ENCODE measurements around the gene LCN15. TPM values are rescaled to one million over a fixed set of nuclear protein-coding genes. Genes with fewer than 3 reads are reported as not detected.
"Not testable (repeated sequence)": the region's sequence is repeated elsewhere in the genome, so short reads cannot be mapped to it uniquely, and the experiment has no call there.

LCN15 gene
- total and polyA plus RNA-seq, 4 donors = 0.88 TPM; not detected in 3

DNA sequence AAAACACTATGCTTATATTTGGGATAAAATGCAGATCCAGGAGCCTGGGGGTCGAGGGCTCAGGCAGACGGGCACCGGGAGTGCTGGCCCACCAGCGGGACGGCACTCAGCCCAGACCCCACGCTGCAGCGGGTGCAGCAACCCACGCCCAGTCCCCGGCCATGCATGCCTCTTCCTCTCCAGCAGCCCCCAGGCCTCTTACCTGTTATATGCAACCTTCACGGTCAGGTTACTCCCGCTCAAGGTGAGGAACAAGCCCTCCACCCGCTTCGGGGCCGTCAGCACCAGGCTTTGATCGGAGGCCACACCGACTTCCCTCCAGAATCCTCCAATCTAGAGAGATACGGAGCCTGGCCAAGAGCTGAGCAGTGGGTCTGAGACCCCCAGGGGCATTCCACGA is 7.5 kb downstream of the LCN15 start:
- no peaks in the 10 kb centered on the region for H3K27me3 ChIP-seq (ENCODE audit: control insufficient read depth in 1 of 2, insufficient read depth in 2 of 2, low read length in 1 of 2)
- no peak overlapping the region for H3K27ac ChIP-seq (ENCODE audit: low read depth in 1 of 2, low read length in 2 of 2)
- H3K36me3 ChIP-seq (ENCODE audit: control insufficient read depth in 1 of 2, insufficient read depth in 2 of 2, low read length in 1 of 2) = no peaks in the 10 kb centered on the region
- intact Hi-C loops (cut with DNase I) = no loop called here
- H3K9me3 ChIP-seq (ENCODE audit: control insufficient read depth, low read length) = peaks cover 2% of the 10 kb centered on the region
- ATAC-seq (ENCODE audit: low FRiP score) (no peak), DNase-seq (no peak)
- H3K4me3 ChIP-seq (ENCODE audit: low read length in 2 of 2) = no peak overlapping the region
- H3K4me1 ChIP-seq (ENCODE audit: control insufficient read depth in 1 of 2, insufficient read depth in 2 of 2, low read length in 2 of 2) = no peaks in the 10 kb centered on the region
- 94 to 95% methylated on average over 18 of the region's 18 CpGs for WGBS, 2 donors

DNA sequence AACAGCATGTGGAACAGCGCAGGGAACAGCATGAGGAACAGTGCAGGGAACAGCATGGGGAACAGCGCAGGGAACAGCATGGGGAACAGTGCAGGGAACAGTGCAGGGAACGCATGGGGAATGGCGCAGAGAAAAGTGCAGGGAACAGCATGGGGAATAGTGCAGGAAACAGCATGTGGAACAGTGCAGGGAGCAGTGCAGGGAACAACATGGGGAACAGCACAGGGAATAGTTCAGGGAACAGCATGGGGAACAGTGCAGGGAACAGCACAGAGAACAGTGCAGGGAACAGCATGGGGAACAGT is 8.2 kb downstream of the LCN15 start:
- WGBS, 2 donors = 95 to 99% methylated on average over 4 of the region's 4 CpGs
- Histone ChIP-seq H3K4me3 (ENCODE audit: low read length in 2 of 2) (no peak overlapping the region), H3K27ac (ENCODE audit: low read depth in 1 of 2, low read length in 2 of 2) (no peak overlapping the region), H3K4me1 (ENCODE audit: control insufficient read depth in 1 of 2, insufficient read depth in 2 of 2, low read length in 2 of 2) (no peaks in the 10 kb centered on the region), H3K36me3 (ENCODE audit: control insufficient read depth in 1 of 2, insufficient read depth in 2 of 2, low read length in 1 of 2) (no peaks in the 10 kb centered on the region), H3K27me3 (ENCODE audit: control insufficient read depth in 1 of 2, insufficient read depth in 2 of 2, low read length in 1 of 2) (no peaks in the 10 kb centered on the region), H3K9me3 (ENCODE audit: control insufficient read depth, low read length) (peaks cover 2% of the 10 kb centered on the region)
- intact Hi-C loops (cut with DNase I) = no loop called here
- DNase-seq (no peak), ATAC-seq (ENCODE audit: low FRiP score) (no peak)

DNA sequence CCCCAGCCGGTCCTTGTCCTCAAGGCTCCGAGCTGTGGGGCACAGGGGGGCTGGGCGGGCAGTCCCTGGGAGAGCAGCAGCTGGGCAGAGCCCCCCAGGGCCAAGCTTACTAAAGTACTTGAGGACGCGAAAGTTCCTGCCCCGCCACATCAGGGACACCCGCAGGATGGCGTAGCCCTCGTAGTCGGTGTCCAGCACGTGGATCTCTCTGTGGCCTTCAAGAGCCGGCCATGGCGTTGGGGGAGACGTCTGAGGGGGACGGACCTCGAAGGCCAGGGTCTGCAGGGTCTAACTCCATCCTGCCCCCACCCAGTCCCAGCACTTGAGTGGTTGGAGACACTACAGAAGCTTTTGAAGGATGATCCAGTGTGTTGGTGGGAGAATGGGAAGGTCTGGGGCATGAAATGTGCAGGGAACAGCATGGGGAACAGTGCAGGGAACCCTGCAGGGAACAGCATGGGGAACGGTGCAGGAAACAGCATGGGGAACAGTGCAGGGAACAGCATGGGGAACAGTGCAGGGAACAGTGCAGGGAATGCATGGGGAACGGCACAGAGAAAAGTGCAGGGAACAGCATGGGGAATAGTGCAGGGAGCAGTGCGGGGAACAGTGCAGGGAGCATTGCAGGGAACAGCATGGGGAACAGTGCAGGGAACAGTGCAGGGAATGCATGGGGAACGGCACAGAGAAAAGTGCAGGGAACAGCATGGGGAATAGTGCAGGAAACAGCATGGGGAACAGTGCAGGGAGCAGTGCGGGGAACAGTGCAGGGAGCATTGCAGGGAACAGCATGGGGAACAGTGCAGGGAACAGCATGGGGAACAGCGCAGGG is 8.8 kb downstream of the LCN15 start:
- DNase-seq; H3K27me3 ChIP-seq (ENCODE audit: control insufficient read depth in 1 of 2, insufficient read depth in 2 of 2, low read length in 1 of 2); ATAC-seq (ENCODE audit: low FRiP score); H3K36me3 ChIP-seq (ENCODE audit: control insufficient read depth in 1 of 2, insufficient read depth in 2 of 2, low read length in 1 of 2); H3K4me3 ChIP-seq (ENCODE audit: low read length in 2 of 2); H3K9me3 ChIP-seq (ENCODE audit: control insufficient read depth, low read length); H3K27ac ChIP-seq (ENCODE audit: low read depth in 1 of 2, low read length in 2 of 2); H3K4me1 ChIP-seq (ENCODE audit: control insufficient read depth in 1 of 2, insufficient read depth in 2 of 2, low read length in 2 of 2); intact Hi-C loops (cut with DNase I): not testable (repeated sequence)
- WGBS, 2 donors = 88 to 89% methylated on average over 22 of the region's 22 CpGs

DNA sequence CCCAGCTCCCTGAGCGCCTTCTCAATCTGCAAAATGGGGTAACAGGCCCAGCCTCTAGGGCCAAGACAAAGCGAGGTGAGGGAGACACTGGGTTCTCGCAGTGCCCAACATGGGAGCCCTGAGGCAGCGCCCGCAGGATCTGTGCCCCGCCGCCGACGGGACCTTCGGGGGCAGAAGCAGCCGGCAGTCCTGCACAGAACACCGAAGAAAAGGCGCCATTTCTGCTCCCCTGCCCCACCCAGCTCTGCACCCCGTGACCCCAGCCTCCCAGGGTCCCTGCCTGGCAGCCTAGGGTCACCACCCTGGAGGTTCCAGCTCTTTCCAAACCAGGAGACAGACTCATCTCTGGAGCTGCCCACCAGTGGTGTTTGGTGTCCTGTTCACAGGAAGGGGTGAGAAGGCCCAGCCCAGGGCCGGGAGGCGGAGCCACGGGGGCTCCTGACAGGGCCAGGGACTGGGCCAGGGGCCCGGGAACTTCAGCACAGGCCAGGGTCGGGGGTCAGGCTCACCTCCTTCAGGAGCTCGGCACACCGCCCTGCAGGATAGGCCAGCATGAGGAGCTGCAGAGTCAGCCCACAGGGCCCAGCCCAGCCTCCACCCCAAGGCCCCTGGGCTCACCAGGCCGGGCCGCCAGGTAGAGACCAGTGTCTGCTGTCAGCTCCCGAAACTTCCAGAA is 9.6 kb downstream of the LCN15 start:
- no peak overlapping the region for H3K27ac ChIP-seq (ENCODE audit: low read depth in 1 of 2, low read length in 2 of 2)
- no peaks in the 10 kb centered on the region for H3K4me1 ChIP-seq (ENCODE audit: control insufficient read depth in 1 of 2, insufficient read depth in 2 of 2, low read length in 2 of 2)
- H3K27me3 ChIP-seq (ENCODE audit: control insufficient read depth in 1 of 2, insufficient read depth in 2 of 2, low read length in 1 of 2) = no peaks in the 10 kb centered on the region
- intact Hi-C loops (cut with DNase I) = no loop called here
- ATAC-seq (ENCODE audit: low FRiP score) (no peak), DNase-seq (no peak)
- H3K36me3 ChIP-seq (ENCODE audit: control insufficient read depth in 1 of 2, insufficient read depth in 2 of 2, low read length in 1 of 2) = no peaks in the 10 kb centered on the region
- peaks cover 2% of the 10 kb centered on the region for H3K9me3 ChIP-seq (ENCODE audit: control insufficient read depth, low read length)
- no peak overlapping the region for H3K4me3 ChIP-seq (ENCODE audit: low read length in 2 of 2)
- 73 to 76% methylated on average over 21 to 24 of the region's 24 CpGs for WGBS, 2 donors

DNA sequence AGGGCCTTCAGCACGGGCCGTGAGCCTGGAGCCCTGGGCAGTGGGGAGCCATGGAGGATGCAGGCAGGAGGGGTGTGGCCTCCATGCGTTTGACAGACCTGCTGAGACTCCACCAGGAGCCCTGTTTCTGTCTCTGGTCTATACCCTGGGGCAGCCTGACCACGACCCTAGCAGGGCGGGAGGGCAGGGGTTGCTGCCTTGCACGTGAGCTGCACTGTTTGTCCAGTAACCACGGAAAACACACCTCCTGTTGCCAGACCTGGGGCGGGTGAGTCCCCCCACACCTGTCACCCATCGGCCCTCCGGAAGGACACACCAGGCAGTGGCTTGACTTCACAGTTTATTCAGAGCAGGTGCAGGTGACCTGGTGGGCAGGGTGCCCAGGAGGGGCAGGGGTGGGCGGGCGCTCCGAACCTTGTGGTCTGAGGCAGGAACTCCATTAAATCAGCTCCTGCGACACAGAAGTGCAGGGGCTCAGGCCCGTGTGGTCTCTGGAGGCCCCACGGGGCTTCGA is 10.2 kb downstream of the LCN15 start:
- Histone ChIP-seq H3K27ac (ENCODE audit: low read depth in 1 of 2, low read length in 2 of 2) (no peak overlapping the region), H3K36me3 (ENCODE audit: control insufficient read depth in 1 of 2, insufficient read depth in 2 of 2, low read length in 1 of 2) (no peaks in the 10 kb centered on the region), H3K27me3 (ENCODE audit: control insufficient read depth in 1 of 2, insufficient read depth in 2 of 2, low read length in 1 of 2) (no peaks in the 10 kb centered on the region), H3K4me1 (ENCODE audit: control insufficient read depth in 1 of 2, insufficient read depth in 2 of 2, low read length in 2 of 2) (no peaks in the 10 kb centered on the region), H3K4me3 (ENCODE audit: low read length in 2 of 2) (no peak overlapping the region), H3K9me3 (ENCODE audit: control insufficient read depth, low read length) (peaks cover 2% of the 10 kb centered on the region)
- intact Hi-C loops (cut with DNase I) = no loop called here
- WGBS, 2 donors = 80 to 81% methylated on average over 14 to 17 of the region's 17 CpGs
- DNase-seq = no peak
- peak; percentile 23 for ATAC-seq (ENCODE audit: low FRiP score)

DNA sequence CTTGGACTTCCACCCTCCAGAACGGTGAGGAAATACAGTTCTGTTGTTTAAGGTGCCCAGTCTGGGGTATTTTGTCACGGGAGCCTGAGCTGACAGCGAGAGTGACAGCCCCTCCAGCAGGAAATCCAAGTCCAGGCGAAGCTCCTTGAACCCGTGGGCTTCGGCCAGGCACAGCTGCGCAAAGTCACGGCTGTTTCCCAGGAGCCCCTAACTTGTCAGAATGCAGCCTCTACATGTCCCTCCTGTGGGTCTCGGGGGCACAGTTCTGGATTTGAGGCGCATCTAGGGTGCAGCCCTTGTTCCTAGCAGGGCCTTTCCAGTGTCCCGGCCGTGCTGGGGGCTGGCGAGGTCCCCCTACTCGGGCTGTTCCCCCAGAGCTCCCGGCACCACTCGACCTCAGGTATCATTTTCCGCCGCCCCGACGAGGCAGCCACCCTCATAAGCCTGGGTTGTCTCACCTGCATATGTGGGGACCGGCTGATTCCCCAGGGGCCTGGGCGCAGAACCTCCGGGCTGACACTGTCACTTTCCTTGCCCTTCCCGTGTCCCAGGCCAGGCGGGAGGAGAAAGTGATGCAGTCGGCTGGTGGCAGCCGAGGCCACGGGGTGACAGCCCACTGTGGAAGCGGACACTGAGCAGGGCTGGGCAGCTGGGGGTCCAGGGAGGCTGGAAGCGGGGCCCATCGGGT is 10.8 kb downstream of the LCN15 start:
- Histone ChIP-seq H3K9me3 (ENCODE audit: control insufficient read depth, low read length) (peaks cover 2% of the 10 kb centered on the region), H3K4me1 (ENCODE audit: control insufficient read depth in 1 of 2, insufficient read depth in 2 of 2, low read length in 2 of 2) (no peaks in the 10 kb centered on the region), H3K27me3 (ENCODE audit: control insufficient read depth in 1 of 2, insufficient read depth in 2 of 2, low read length in 1 of 2) (no peaks in the 10 kb centered on the region), H3K4me3 (ENCODE audit: low read length in 2 of 2) (no peak overlapping the region), H3K36me3 (ENCODE audit: control insufficient read depth in 1 of 2, insufficient read depth in 2 of 2, low read length in 1 of 2) (no peaks in the 10 kb centered on the region), H3K27ac (ENCODE audit: low read depth in 1 of 2, low read length in 2 of 2) (no peak overlapping the region)
- ATAC-seq (ENCODE audit: low FRiP score) (no peak), DNase-seq (no peak)
- 86 to 87% methylated on average over 31 of the region's 31 CpGs for WGBS, 2 donors
- intact Hi-C loops (cut with DNase I) = no loop called here

GRCh38 chr9:136751814-136752213 is 12.5 kb downstream of the LCN15 start:
- peaks cover 2% of the 10 kb centered on the region for H3K9me3 ChIP-seq (ENCODE audit: control insufficient read depth, low read length)
- no peak for DNase-seq
- H3K36me3 ChIP-seq (ENCODE audit: control insufficient read depth in 1 of 2, insufficient read depth in 2 of 2, low read length in 1 of 2) = no peaks in the 10 kb centered on the region
- no peaks in the 10 kb centered on the region for H3K27me3 ChIP-seq (ENCODE audit: control insufficient read depth in 1 of 2, insufficient read depth in 2 of 2, low read length in 1 of 2)
- intact Hi-C loops (cut with DNase I) = no loop called here
- H3K4me1 ChIP-seq (ENCODE audit: control insufficient read depth in 1 of 2, insufficient read depth in 2 of 2, low read length in 2 of 2) = no peaks in the 10 kb centered on the region
- no peak overlapping the region for H3K27ac ChIP-seq (ENCODE audit: low read depth in 1 of 2, low read length in 2 of 2)
- no peak overlapping the region for H3K4me3 ChIP-seq (ENCODE audit: low read length in 2 of 2)
- no peak for ATAC-seq (ENCODE audit: low FRiP score)

- Histone ChIP-seq H3K4me1 (ENCODE audit: control insufficient read depth in 1 of 2, insufficient read depth in 2 of 2, low read length in 2 of 2) (no peaks in the 10 kb centered on the region), H3K27ac (ENCODE audit: low read depth in 1 of 2, low read length in 2 of 2) (no peak overlapping the region), H3K4me3 (ENCODE audit: low read length in 2 of 2) (no peak overlapping the region), H3K9me3 (ENCODE audit: control insufficient read depth, low read length) (peaks cover 2% of the 10 kb centered on the region), H3K36me3 (ENCODE audit: control insufficient read depth in 1 of 2, insufficient read depth in 2 of 2, low read length in 1 of 2) (no peaks in the 10 kb centered on the region), H3K27me3 (ENCODE audit: control insufficient read depth in 1 of 2, insufficient read depth in 2 of 2, low read length in 1 of 2) (no peaks in the 10 kb centered on the region)
- intact Hi-C loops (cut with DNase I) = no loop called here
- ATAC-seq (ENCODE audit: low FRiP score) (no peak), DNase-seq (no peak)
- WGBS, 2 donors = 70 to 81% methylated on average over 1 of the region's 1 CpG
These were observed 13.1 kb downstream of the LCN15 start for GRCh38 chr9:136751244-136751643.
